Islet precursor cell (in vitro differentiated cells): ENCODE data around the gene PMM2.
"Not testable (repeated sequence)": the region's sequence is repeated elsewhere in the genome, so short reads cannot be mapped to it uniquely, and the experiment has no call there.

ENCODE experiments used
- DNase-seq: peaks from one replicate; pipeline ENCODE4 v3.0.0-alpha.2; 2018

Gene PMM2

DNA sequence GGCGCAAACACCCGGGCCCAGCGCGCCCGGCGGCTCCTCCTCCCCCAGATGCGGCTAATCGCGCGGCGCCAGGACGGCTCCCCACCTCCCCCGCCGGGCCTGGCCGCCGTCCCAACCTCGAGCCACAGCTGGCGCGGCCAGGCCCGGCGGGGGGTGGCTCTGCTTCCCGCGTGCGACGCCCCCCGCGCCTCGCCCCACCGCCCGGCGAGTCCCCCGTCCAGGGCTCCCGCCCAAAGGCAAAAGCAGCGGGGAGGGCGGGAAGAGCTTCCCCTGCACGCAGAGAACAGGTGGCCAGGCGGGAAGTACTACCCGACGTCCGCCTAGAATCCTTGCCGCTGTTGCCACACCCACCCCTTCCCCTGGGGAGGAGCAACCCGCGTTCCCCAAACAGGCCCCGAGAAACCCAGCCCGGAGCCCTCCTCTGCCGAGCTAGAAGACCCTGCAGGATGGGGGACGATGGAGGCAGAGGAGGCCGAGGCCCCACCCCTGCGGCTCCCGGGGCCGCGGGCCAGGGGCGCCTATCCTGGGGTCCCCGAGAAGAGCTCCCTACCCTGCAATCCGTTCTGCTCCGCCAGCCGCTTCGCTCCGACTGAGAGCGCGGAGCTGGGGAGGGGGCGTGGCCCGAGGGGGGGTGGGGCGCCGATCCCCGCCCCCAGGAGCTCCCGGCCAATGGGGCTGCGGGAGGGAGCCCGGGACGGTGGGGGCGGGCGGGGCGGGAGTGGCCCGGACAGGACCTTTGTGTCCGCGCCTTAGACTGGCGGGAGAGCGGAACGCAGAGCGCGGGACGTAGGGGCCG lies 71.0 kb downstream of the PMM2 start, which contains the start of gene CARHSP1:
Gene CARHSP1, minus strand, starts transcription at position 591 of the 796 bp plus-strand sequence. CDS start 9,678 bp downstream, outside the sequence.
- peak; percentile 97 for DNase-seq

- DNase-seq = peak; percentile 69
These were observed 71.8 kb downstream of the PMM2 start for GRCh38 chr16:8869212-8869987.

DNA sequence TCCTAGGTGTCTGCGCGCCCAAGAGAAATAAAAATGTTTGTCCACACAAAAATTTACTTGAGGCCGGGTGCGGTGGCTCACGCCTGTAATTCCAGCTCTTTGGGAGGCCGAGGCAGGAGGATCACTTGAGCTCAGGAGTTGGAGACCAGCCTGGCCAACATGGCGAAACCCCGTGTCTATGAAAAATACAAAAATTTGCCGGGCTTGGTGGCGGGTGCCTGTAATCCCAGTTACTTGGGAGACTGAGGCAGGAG lies 72.3 kb downstream of the PMM2 start:
- DNase-seq = not testable (repeated sequence)

DNA sequence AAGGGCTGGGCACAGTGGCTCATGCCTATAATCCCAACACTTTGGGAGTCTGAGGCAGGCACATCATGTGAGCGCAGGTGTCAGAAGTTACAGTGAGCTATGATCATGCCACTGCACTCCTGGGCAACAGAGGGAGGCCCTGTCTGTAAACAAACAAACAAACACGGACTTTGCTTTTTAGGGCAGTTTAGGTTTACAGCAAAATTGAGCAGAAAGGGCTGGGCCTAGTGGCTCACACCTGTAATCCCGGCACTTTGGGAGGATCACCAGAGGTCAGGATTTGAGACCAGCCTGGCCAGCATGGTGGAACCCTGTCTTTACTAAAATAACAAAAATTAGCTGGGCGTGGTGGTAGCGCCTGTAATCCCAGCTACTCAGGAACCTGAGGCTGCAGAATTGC lies 74.4 kb downstream of the PMM2 start:
- DNase-seq = no peak

DNA sequence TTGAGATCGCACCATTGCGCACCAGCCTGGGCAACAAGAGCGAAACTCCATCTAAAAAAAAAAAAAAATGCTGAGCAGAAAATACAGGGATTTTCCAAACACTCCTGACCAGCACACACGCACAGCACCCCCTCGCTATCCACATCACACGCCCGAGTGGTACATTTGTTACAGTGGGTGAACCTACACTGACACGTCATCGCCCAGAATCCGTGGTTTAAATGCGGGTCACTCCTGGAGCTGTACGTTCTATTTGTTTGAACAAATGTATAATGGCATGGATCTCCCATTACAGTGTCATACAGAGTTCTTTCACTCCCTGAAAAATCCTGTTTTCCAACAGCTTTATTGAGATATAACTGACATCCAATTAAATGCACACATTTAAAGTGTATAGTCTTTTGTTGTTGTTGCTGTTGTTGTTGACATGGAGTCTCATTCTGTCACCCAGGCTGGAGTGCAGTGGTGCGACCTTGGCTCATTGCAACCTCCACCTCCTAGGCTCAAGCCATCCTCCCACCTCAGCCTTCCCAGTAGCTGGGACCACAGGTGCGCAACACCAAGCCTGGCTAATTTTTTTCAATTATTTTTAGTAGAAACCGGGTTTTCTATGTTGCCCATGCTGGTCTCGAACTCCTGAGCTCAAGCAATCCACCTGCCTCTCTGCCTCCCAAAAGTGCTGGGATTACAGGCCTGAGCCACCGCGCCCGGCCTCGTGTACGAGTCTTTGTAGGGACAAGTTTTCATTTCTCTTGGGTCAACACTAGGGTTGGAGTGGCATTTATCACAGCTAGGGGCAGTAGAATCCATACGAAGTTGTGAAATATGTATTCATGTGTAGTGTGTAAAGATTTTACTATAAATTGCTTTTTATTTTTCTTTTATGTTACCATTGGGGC lies 75.6 kb downstream of the PMM2 start:
- DNase-seq = no peak

DNA sequence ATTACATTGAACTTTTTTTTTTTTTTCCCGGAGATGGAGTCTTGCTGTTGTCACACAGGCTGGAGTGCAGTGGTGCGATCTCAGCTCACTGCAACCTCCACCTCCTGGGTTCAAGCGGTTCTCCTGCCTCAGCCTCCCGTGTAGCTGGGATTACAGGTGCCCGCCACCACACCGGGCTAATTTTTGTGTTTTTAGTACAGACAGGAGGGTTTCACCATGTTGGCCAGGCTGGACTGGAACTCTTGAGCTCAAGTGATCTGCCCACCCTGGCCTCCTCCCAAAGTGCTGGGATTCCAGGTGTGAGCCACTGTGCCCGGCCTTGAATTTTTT lies 76.2 kb downstream of the PMM2 start:
- DNase-seq = not testable (repeated sequence)

- DNase-seq = no peak
These were observed 76.7 kb downstream of the PMM2 start for GRCh38 chr16:8874388-8874787.

DNA sequence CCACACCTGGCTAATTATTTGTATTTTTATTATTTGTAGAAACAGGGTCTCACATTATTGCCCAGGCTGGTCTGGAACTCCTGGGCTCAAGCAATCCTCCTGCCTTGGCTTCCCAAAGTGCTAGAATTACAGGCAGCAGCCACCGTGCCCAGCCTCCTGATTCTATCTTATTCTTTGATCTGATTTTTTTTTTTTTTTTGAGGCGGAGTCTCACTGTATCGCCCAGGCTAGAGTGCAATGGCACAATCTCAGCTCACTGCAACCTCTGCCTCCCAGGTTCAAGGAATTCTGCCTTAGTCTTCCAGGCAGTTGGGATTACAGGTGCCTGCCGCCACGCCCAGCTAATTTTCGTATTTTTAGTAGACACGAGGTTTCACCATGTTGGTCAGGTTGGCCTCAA lies 77.7 kb downstream of the PMM2 start:
- DNase-seq = not testable (repeated sequence)

DNA sequence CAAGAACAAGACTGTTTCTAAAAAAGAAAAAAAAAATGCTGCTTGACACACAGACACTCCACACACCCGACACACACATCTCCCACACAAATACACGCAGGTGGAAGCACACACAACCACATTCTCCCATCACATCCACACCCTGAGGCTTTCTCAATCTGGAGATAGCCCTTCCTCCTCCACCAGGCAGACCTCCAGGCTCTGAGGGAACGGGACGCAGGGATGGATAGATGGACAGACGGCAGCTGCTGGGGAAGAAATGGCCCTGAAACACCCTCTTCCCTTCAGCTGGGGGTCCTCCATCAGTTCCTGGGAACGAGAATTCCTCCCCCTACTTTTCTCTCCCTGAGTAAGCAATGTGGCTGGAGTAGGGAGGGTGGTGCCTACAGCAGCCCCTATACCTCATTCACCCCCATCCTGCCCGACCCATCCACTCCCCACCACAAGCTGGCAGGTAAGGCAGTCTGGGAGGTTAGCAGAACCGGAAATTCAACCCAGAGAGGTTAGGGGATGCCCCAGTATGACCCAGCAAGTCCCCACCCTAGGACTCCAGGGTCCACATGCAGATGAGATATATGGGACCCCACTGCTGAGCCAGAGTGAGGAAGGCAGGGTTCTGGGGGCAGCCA lies 80.4 kb downstream of the PMM2 start:
- DNase-seq = no peak

DNA sequence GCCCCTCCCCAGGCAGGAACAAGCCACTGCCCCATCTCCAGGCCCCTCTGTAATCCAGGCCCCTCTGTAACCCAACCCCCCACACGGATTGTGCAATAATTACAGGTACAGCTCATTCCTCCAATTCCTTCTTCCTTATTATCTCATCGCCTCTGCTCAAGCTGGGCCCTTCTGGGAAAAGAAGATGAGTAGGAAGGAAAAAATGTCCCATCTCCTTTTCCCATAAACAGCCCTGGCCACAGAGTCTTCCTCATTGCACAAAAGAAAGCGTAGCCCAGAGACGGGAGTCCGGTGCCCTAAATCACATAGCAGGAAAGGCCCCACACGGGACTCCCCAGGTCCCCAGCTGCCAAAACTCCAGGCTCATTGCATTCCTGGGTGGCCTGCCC lies 80.9 kb downstream of the PMM2 start:
- peak; percentile 93 for DNase-seq

- no peak for DNase-seq
These were observed 83.3 kb downstream of the PMM2 start for GRCh38 chr16:8880839-8881510.

- DNase-seq = no peak
These were observed 84.5 kb downstream of the PMM2 start, which contains the start of gene LITAFD for GRCh38 chr16:8882041-8882617. Gene LITAFD (plus strand): TSS chr16:8882351. CDS start chr16:8884356, 2,005 bp downstream.

- DNase-seq = no peak
These were observed 85.2 kb downstream of the PMM2 start for GRCh38 chr16:8882725-8883377.

GRCh38 chr16:8885674-8886592 lies 88.3 kb downstream of the PMM2 start:
- DNase-seq = peak; percentile 71

GRCh38 chr16:8886593-8887430 lies 89.2 kb downstream of the PMM2 start:
- no peak for DNase-seq

DNA sequence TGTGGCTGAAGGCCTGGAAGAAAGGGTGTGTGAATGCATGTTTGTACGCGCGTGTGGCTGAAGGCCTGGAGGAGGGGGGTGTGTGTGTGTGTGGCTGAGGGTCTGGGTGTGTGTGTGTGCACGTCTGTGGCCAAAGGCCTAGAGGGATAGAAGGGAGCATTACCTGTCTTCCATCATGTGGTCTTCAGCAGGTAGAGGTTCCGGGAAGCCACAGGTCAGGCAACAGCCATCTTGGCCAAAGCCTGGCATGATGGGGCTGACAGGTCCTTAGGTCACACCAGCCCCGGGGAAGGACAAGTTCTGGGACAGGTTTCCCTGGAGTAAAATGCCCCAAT lies 89.8 kb downstream of the PMM2 start:
- peak; percentile 51 for DNase-seq

DNA sequence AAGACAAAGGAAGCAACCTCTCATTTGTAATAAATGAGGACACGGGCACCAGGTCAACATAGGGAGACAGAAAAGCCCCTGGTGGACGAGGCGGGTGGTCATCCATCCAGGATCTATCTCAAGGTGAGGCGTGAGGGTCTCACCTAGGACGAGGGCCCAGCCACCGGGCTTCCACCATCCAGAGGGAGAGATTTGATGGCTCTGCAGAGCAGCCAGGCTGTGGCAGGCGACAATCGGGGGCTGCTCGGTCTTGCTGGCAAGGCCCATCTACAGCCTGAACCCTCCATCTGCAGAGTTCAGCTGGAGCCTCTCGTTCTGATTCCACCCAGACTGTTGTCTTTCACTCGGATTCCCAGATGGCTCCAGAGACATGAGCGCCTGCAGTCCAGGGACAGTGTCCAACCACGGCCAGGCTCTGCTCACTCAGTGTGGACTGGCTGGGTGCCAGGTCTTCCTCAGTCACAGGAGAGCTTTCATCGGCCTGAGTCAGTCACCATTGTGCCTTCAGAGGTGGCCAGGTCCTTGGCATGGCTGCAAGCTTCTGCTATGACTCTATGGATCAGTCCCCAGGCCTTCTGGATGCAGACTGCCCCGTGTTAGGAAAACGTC lies 90.4 kb downstream of the PMM2 start:
- peak; percentile 48 for DNase-seq

- DNase-seq = no peak
These were observed 91.6 kb downstream of the PMM2 start for GRCh38 chr16:8888951-8889892.
